Measurements from ENCODE around the gene THAP3. TPM values are rescaled to one million over a fixed set of nuclear protein-coding genes. Genes with fewer than 3 reads are reported as not detected.

THAP3 gene
- total and polyA plus RNA-seq, 9 of the 15 experiments (the other 6 are each of a cell fraction or from before 2014, with no cell fraction given), result 1.9 to 31.2 (median 18.2) TPM

- TF ChIP-seq ID3 (CRISPR knock-in tag; IDR thresholded peaks at IDR 0.05) (no peak), ID3 (tag; IDR thresholded peaks at IDR 0.05) (0 out of 2 replicates have a peak, but pooled peaks have one; percentile 50), RB1 (IDR thresholded peaks at IDR 0.05; ENCODE audit: low read depth) (peak; percentile 60), FOXP1 (CRISPR knock-in tag; IDR thresholded peaks at IDR 0.05) (0 out of 2 replicates have a peak, but pooled peaks have one; percentile 53), FOXA3 (CRISPR knock-in tag; conservative IDR thresholded peaks at IDR 0.05 in 1 of 2, IDR thresholded peaks at IDR 0.05 in 1 of 2) (no peak), MNT (conservative IDR thresholded peaks at IDR 0.05) (peak in 1 of 2 experiments; percentile 57; a peak in 2 of 4 replicates), ATF6 (CRISPR knock-in tag; IDR thresholded peaks at IDR 0.05) (no peak), MTA3 (IDR thresholded peaks at IDR 0.05; ENCODE audit: borderline replicate concordance) (peak; percentile 90), HNRNPK (IDR thresholded peaks at IDR 0.05; ENCODE audit: low read depth, low read length, poor library complexity, severe bottlenecking) (no peak), PTTG1 (tag; IDR thresholded peaks at IDR 0.05; ENCODE audit: low read depth) (no peak), MTA2 (IDR thresholded peaks at IDR 0.05; ENCODE audit: low read depth) (no peak), KLF1 (tag; IDR thresholded peaks at IDR 0.05) (no peak), DNMT1 (IDR thresholded peaks at IDR 0.05) (no peak), MEF2D (tag; conservative IDR thresholded peaks at IDR 0.05; ENCODE audit: low read depth) (no peak), ZNF511 (CRISPR knock-in tag; IDR thresholded peaks at IDR 0.05) (peak; percentile 88; the same call in 1 of the 2 replicates), ZC3H4 (CRISPR knock-in tag; IDR thresholded peaks at IDR 0.05; ENCODE audit: borderline replicate concordance) (no peak), HCFC1 (IDR thresholded peaks at IDR 0.05; ENCODE audit: low read depth, low read length) (peak; percentile 77), POLR2B (IDR thresholded peaks at IDR 0.05; ENCODE audit: low read depth, partially characterized antibody) (peak; percentile 84), HLTF (IDR thresholded peaks at IDR 0.05) (no peak), TAL1 (IDR thresholded peaks at IDR 0.05) (no peak), ZBTB43 (CRISPR knock-in tag; IDR thresholded peaks at IDR 0.05) (0 out of 2 replicates have a peak, but pooled peaks have one; percentile 22), SRF (CRISPR knock-in tag; IDR thresholded peaks at IDR 0.05) (peak in 1 of 2 experiments; percentile 73; a peak in 2 of 4 replicates)
Measured at GRCh38 chr1:6624710-6625583, at the start of gene THAP3 (continued).

Data from K562 (cell line).